Measurements from ENCODE around the gene FAAP20. TPM values are rescaled to one million over a fixed set of nuclear protein-coding genes. Genes with fewer than 3 reads are reported as not detected.

FAAP20 gene
- total and polyA plus RNA-seq, 2 experiments from 2014 or later, result 79.1 to 167 TPM

DNA sequence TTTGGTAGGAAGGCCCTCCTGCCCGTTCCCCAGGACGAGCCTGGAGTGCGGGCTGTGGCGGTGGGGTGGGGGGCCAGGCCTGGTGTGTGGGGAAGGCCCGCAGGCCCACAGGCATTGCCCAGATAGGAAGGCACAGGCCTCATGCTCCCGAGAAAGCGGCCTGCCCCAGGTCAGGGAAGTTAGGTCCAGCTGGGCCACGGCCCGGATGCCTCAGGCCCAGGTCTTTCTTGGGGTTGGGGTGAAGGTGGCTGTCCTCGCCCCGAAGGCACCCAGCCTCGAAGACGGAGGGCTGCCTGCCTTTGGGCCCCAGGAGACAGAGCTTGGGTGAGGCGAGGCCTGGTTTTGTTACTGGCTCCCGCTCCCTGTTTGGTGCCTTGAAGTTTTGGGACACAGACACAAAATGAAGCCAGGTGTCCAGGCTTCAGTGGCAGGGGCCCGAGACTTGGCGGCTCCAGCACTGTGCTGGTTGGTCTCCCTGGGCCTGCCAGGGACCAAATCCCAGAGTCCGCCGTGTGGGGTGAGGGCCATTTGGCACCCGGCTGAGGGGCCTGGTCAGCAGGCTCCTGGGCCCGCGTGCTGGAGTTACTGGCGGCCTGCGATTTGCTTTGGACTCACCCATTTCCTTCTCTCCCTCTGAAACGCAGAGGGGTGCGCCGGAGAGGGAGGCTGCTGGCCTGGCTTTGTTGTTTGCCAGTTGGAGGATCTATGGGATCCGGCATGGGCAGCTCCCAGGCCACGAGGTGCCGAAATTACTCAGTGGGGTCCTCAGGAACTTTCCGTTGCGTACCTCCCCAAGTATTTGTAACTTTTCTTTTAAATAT, 35.5 kb upstream of the FAAP20 start:
- Mint-ChIP-seq H3K27me3 (ENCODE audit: insufficient read depth, low read depth, poor library complexity) (peaks cover 18% of the 10 kb centered on the region), H3K4me3 (peak overlapping the region; percentile 97), H3K4me1 (peaks cover 42% of the 10 kb centered on the region), H3K36me3 (ENCODE audit: low read depth) (peaks cover 10% of the 10 kb centered on the region), H3K27ac (no peak overlapping the region), H3K9me3 (no peaks in the 10 kb centered on the region; the same call in 2 of the 3 replicates)
- Histone ChIP-seq H3K27me3 (ENCODE audit: insufficient read depth) (no peaks in the 10 kb centered on the region), H3K4me2 (peak overlapping the region; percentile 99), H3K36me3 (ENCODE audit: insufficient read depth) (no peaks in the 10 kb centered on the region), H3F3A (replicated peaks; ENCODE audit: low read depth) (peaks cover 13% of the 10 kb centered on the region; the same call in 1 of the 2 replicates), H3K9me2 (ENCODE audit: insufficient read depth) (no peaks in the 10 kb centered on the region), H2AFZ (no peak overlapping the region), H3K4me1 (ENCODE audit: insufficient read depth) (peaks cover 39% of the 10 kb centered on the region; the same call in 1 of the 2 replicates), H3K27ac (ENCODE audit: low read depth) (no peak overlapping the region), H3K79me2 (replicated peaks; ENCODE audit: insufficient read depth) (peaks cover 63% of the 10 kb centered on the region), H4K20me1 (replicated peaks; ENCODE audit: insufficient read depth) (peaks cover 45% of the 10 kb centered on the region), H3K4me3 (peak overlapping the region; percentile 85)
- DNase-seq (ENCODE audit: low spot score) (peak; percentile 50), ATAC-seq (no peak; the same call in 2 of the 3 replicates)
- TF ChIP-seq EZH2phosphoT487 (IDR thresholded peaks at IDR 0.05; ENCODE audit: unreplicated experiment), result no peak
- no peak for TF ChIP-seq JUNB (IDR thresholded peaks at IDR 0.05; ENCODE audit: unreplicated experiment)
- TF ChIP-seq ZNF331 (CRISPR knock-in tag; IDR thresholded peaks at IDR 0.05; ENCODE audit: low read depth), result no peak
- TF ChIP-seq REST (IDR thresholded peaks at IDR 0.05; ENCODE audit: unreplicated experiment), result no peak
- no peak for TF ChIP-seq CTCF (conservative IDR thresholded peaks at IDR 0.05; ENCODE audit: low read depth in 2 of 2)
- no peak for TF ChIP-seq EZH2 (IDR thresholded peaks at IDR 0.05; ENCODE audit: low read depth, unreplicated experiment)
- no peak for TF ChIP-seq NANOG (IDR thresholded peaks at IDR 0.05; ENCODE audit: borderline replicate concordance)
- TF ChIP-seq ZNF114 (CRISPR knock-in tag; IDR thresholded peaks at IDR 0.05), result no peak
- no peak for TF ChIP-seq CREB1 (CRISPR knock-in tag; IDR thresholded peaks at IDR 0.05; ENCODE audit: low read depth)
- no peak for TF ChIP-seq POLR2AphosphoS5 (IDR thresholded peaks at IDR 0.05; ENCODE audit: low read depth)
- TF ChIP-seq ETS1 (IDR thresholded peaks at IDR 0.05), result no peak
- no peak for TF ChIP-seq STAT1 (IDR thresholded peaks at IDR 0.05; ENCODE audit: unreplicated experiment)
- TF ChIP-seq, protein P1, sequence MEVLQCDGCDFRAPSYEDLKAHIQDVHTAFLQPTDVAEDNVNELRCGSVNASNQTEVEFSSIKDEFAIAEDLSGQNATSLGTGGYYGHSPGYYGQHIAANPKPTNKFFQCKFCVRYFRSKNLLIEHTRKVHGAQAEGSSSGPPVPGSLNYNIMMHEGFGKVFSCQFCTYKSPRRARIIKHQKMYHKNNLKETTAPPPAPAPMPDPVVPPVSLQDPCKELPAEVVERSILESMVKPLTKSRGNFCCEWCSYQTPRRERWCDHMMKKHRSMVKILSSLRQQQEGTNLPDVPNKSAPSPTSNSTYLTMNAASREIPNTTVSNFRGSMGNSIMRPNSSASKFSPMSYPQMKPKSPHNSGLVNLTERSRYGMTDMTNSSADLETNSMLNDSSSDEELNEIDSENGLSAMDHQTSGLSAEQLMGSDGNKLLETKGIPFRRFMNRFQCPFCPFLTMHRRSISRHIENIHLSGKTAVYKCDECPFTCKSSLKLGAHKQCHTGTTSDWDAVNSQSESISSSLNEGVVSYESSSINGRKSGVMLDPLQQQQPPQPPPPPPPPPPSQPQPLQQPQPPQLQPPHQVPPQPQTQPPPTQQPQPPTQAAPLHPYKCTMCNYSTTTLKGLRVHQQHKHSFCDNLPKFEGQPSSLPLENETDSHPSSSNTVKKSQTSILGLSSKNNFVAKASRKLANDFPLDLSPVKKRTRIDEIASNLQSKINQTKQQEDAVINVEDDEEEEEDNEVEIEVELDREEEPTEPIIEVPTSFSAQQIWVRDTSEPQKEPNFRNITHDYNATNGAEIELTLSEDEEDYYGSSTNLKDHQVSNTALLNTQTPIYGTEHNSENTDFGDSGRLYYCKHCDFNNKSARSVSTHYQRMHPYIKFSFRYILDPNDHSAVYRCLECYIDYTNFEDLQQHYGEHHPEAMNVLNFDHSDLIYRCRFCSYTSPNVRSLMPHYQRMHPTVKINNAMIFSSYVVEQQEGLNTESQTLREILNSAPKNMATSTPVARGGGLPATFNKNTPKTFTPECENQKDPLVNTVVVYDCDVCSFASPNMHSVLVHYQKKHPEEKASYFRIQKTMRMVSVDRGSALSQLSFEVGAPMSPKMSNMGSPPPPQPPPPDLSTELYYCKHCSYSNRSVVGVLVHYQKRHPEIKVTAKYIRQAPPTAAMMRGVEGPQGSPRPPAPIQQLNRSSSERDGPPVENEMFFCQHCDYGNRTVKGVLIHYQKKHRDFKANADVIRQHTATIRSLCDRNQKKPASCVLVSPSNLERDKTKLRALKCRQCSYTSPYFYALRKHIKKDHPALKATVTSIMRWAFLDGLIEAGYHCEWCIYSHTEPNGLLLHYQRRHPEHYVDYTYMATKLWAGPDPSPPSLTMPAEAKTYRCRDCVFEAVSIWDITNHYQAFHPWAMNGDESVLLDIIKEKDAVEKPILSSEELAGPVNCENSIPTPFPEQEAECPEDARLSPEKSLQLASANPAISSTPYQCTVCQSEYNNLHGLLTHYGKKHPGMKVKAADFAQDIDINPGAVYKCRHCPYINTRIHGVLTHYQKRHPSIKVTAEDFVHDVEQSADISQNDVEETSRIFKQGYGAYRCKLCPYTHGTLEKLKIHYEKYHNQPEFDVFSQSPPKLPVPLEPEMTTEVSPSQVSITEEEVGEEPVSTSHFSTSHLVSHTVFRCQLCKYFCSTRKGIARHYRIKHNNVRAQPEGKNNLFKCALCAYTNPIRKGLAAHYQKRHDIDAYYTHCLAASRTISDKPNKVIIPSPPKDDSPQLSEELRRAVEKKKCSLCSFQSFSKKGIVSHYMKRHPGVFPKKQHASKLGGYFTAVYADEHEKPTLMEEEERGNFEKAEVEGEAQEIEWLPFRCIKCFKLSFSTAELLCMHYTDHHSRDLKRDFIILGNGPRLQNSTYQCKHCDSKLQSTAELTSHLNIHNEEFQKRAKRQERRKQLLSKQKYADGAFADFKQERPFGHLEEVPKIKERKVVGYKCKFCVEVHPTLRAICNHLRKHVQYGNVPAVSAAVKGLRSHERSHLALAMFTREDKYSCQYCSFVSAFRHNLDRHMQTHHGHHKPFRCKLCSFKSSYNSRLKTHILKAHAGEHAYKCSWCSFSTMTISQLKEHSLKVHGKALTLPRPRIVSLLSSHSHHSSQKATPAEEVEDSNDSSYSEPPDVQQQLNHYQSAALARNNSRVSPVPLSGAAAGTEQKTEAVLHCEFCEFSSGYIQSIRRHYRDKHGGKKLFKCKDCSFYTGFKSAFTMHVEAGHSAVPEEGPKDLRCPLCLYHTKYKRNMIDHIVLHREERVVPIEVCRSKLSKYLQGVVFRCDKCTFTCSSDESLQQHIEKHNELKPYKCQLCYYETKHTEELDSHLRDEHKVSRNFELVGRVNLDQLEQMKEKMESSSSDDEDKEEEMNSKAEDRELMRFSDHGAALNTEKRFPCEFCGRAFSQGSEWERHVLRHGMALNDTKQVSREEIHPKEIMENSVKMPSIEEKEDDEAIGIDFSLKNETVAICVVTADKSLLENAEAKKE (CRISPR knock-in tag; IDR thresholded peaks at IDR 0.05), result no peak
